K562 (cell line): ENCODE data around the gene MLKL. TPM values are rescaled to one million over a fixed set of nuclear protein-coding genes. Genes with fewer than 3 reads are reported as not detected.
A peak's percentile ranks its signal among the peaks of the same experiment; 100 is the strongest.

Experiments
- ATF7 ChIP-seq: fragments of 450-650 bp; IDR thresholded peaks from 2 replicates; pipeline ENCODE4 v1.7.1; 2014; ENCODE audit warnings: mild to moderate bottlenecking, moderate library complexity
- CHD1 ChIP-seq: fragments of 200-600 bp; sonication (generic); IDR thresholded peaks from one replicate; pipeline ENCODE4 v1.6.1; 2012; ENCODE audit warnings: mild to moderate bottlenecking, moderate library complexity, low read length, inconsistent platforms
- ELF2 ChIP-seq: fragments of 250-450 bp; sonication (Bioruptor Pico); IDR thresholded peaks from 2 replicates; pipeline ENCODE4 v1.5.0; 2021; ENCODE audit warnings: mild to moderate bottlenecking
- ELK3 ChIP-seq: fragments of 450-650 bp; formaldehyde crosslinking; IDR thresholded peaks from 2 replicates; pipeline ENCODE4 v1.4.0; 2020; ENCODE audit warnings: mild to moderate bottlenecking
- FOXO4 ChIP-seq: fragments of 450-650 bp; formaldehyde crosslinking; IDR thresholded peaks from 2 replicates; pipeline ENCODE4 v1.4.0; 2020; ENCODE audit warnings: mild to moderate bottlenecking, moderate library complexity
- PHF8 ChIP-seq: fragments of 200-600 bp; sonication (generic); IDR thresholded peaks from 2 replicates; pipeline ENCODE4 v1.6.1; 2012; ENCODE audit warnings: mixed run types, mild to moderate bottlenecking, inconsistent platforms, low read length, moderate library complexity, borderline replicate concordance
- POLR2AphosphoS2 ChIP-seq: IDR thresholded peaks from 2 replicates; pipeline ENCODE4 v1.6.1; 2012; ENCODE audit warnings: low read length, improper control_type of control experiment
- POLR3A ChIP-seq: IDR thresholded peaks from 2 replicates; pipeline ENCODE4 v1.6.1; 2011; ENCODE audit warnings: borderline replicate concordance, mild to moderate bottlenecking, moderate library complexity; ENCODE audit not compliant: insufficient read length, insufficient read depth; ENCODE audit errors: extremely low read depth
- PRDM10 ChIP-seq: fragments of 450-650 bp; IDR thresholded peaks from 2 replicates; pipeline ENCODE4 v1.6.1; 2018; ENCODE audit not compliant: partially characterized antibody
- TAF9B ChIP-seq: fragments of 450-650 bp; IDR thresholded peaks from 2 replicates; pipeline ENCODE4 v1.6.1; 2018; ENCODE audit warnings: mild to moderate bottlenecking; ENCODE audit not compliant: partially characterized antibody
- TRIM25 ChIP-seq: fragments of 450-650 bp; IDR thresholded peaks from 2 replicates; pipeline ENCODE4 v1.7.0; 2016; ENCODE audit warnings: borderline replicate concordance
- ZBTB9 ChIP-seq: fragments of 450-650 bp; formaldehyde crosslinking; IDR thresholded peaks from 2 replicates; pipeline ENCODE4 v1.4.0; 2020; ENCODE audit warnings: mild to moderate bottlenecking, moderate library complexity
- ZKSCAN3 ChIP-seq: fragments of 250-450 bp; sonication (Bioruptor Pico); IDR thresholded peaks from 2 replicates; pipeline ENCODE4 v1.4.0; 2020
- ZNF449 ChIP-seq: fragments of 250-450 bp; sonication (Bioruptor Pico); IDR thresholded peaks from 2 replicates; pipeline ENCODE4 v1.8.0; 2022; ENCODE audit warnings: moderate library complexity, mild to moderate bottlenecking, inconsistent platforms
- ZNF507 ChIP-seq: conservative IDR thresholded peaks from 2 replicates; pipeline ENCODE4 v1.6.1; 2017; ENCODE audit warnings: missing genetic modification characterization, missing compliant biosample characterization
- ZNF707 ChIP-seq: fragments of 250-450 bp; sonication (Bioruptor Pico); conservative IDR thresholded peaks from 2 replicates; pipeline ENCODE4 v1.8.0; 2022; ENCODE audit warnings: inconsistent platforms, mild to moderate bottlenecking, moderate library complexity
- polyA plus RNA-seq, 8 experiments: library from polyadenylated mRNA; depleted of rRNA in 4 of 8; stranded (reverse) in 5 of 8; unstranded in 3 of 8; fragments of >200 nt; fragmentation: Nextera tagmentation in 2 of 8; fragmentation: Illumina TruSeq in 1 of 8; extraction: Ambion mirVana in 2 of 8; extraction: Trizol in 1 of 8; gene quantifications; 2 replicates each; pipeline versions ENCODE4 v1.2.1 to v1.2.3, GENCODE V29; 2011 to 2014; ENCODE audit warnings: inconsistent platforms in 1 of 8, missing spikeins in 1 of 8
- total RNA-seq, 7 experiments: library from RNA; depleted of rRNA in 6 of 7; stranded (reverse); fragments of >200 nt in 6 of 7; fragmentation: Illumina TruSeq in 2 of 7; extraction: Trizol in 2 of 7; gene quantifications; 2 replicates each; pipeline versions ENCODE4 v1.2.1 to v1.2.3, GENCODE V29; 2011 to 2021; ENCODE audit warnings: low replicate concordance in 1 of 7

Gene MLKL
- total and polyA plus RNA-seq, 9 of the 15 experiments (the other 6 are each of a cell fraction or from before 2014, with no cell fraction given): 1.6 to 6.1 (median 4.8) TPM

GRCh38 chr16:74666425-74667254, 34.0 kb downstream of the MLKL start, which contains the start of gene RFWD3 (continued):
- TF ChIP-seq ZNF449 (CRISPR knock-in tag) (no peak), ZNF707 (CRISPR knock-in tag) (no peak), ATF7 (peak; percentile 80), POLR3A (no peak), PRDM10 (no peak), ZNF507 (no peak), PHF8 (peak; percentile 95), ELK3 (CRISPR knock-in tag) (no peak), FOXO4 (CRISPR knock-in tag) (no peak), TRIM25 (no peak), ELF2 (CRISPR knock-in tag) (peak; percentile 91), TAF9B (peak; percentile 87), ZKSCAN3 (CRISPR knock-in tag) (no peak), ZBTB9 (CRISPR knock-in tag) (0 out of 2 replicates have a peak, but pooled peaks have one; percentile 43), POLR2AphosphoS2 (no peak), CHD1 (peak; percentile 78)
